DOHH2 (cell line): Measurements from ENCODE around the gene PXK.

Experiments used
- H3F3A ChIP-seq: fragments of 200-600 bp; sonication (generic), shearing (Covaris generic); 2 replicates; pipeline ENCODE4 v1.6.0; 2016; ENCODE audit warnings: antibody characterized with exemption, mild to moderate bottlenecking; ENCODE audit not compliant: control insufficient read depth, insufficient read depth
- H3K27ac ChIP-seq: fragments of 200-600 bp; sonication (generic); 2 replicates; pipeline ENCODE4 v1.5.1; 2014; ENCODE audit warnings: low read depth, mild to moderate bottlenecking, low read length, moderate library complexity
- H3K27me3 ChIP-seq: fragments of 200-600 bp; sonication (generic); 2 replicates; pipeline ENCODE4 v1.6.1; 2014; ENCODE audit warnings: mild to moderate bottlenecking, low read length, mixed read lengths; ENCODE audit not compliant: control insufficient read depth
- H3K36me3 ChIP-seq: fragments of 200-600 bp; sonication (generic); 2 replicates; pipeline ENCODE4 v1.6.1; 2014; ENCODE audit warnings: mild to moderate bottlenecking, low read length, moderate library complexity, mixed read lengths; ENCODE audit not compliant: control insufficient read depth
- H3K4me1 ChIP-seq: fragments of 200-600 bp; sonication (generic); 2 replicates; pipeline ENCODE4 v1.6.1; 2014; ENCODE audit warnings: mild to moderate bottlenecking, low read length, mixed read lengths; ENCODE audit not compliant: control insufficient read depth
- H3K4me2 ChIP-seq: fragments of 200-600 bp; sonication (generic); 2 replicates; pipeline ENCODE4 v1.6.0; 2014; ENCODE audit warnings: mild to moderate bottlenecking, low read length, moderate library complexity
- H3K4me3 ChIP-seq: fragments of 200-600 bp; sonication (generic); 2 replicates; pipeline ENCODE4 v1.5.1; 2014; ENCODE audit warnings: mild to moderate bottlenecking, low read length, mixed read lengths
- H3K79me2 ChIP-seq: fragments of 200-600 bp; sonication (generic); 2 replicates; pipeline ENCODE4 v1.6.1; 2014; ENCODE audit warnings: mild to moderate bottlenecking, low read length, mixed read lengths; ENCODE audit not compliant: control insufficient read depth
- H3K9me2 ChIP-seq: fragments of 200-600 bp; sonication (generic); replicated peaks from 2 replicates; pipeline ENCODE4 v1.6.1; 2014; ENCODE audit warnings: mild to moderate bottlenecking, low read length, mixed read lengths; ENCODE audit not compliant: control insufficient read depth
- H3K9me3 ChIP-seq: fragments of 200-600 bp; sonication (generic); 2 replicates; pipeline ENCODE4 v1.6.1; 2014; ENCODE audit warnings: antibody characterized with exemption, low read length, mixed read lengths; ENCODE audit not compliant: control insufficient read depth, insufficient read depth
- H4K20me1 ChIP-seq: fragments of 200-600 bp; sonication (generic); 2 replicates; pipeline ENCODE4 v1.6.0; 2014; ENCODE audit warnings: low read depth, mild to moderate bottlenecking, antibody characterized with exemption, low read length, moderate library complexity; ENCODE audit not compliant: control insufficient read depth, insufficient read depth
- CTCF ChIP-seq: fragments of 200-600 bp; sonication (generic); IDR thresholded peaks from one replicate; pipeline ENCODE4 v1.5.1; 2014; ENCODE audit warnings: antibody characterized with exemption, mild to moderate bottlenecking, low read depth, low read length; ENCODE audit not compliant: poor library complexity, severe bottlenecking
- EZH2phosphoT487 ChIP-seq: fragments of 200-600 bp; sonication (generic); IDR thresholded peaks from 2 replicates; pipeline ENCODE4 v1.6.1; 2017; ENCODE audit warnings: borderline replicate concordance, mild to moderate bottlenecking, antibody characterized with exemption, low read length, moderate library complexity, mixed read lengths

Gene PXK

DNA sequence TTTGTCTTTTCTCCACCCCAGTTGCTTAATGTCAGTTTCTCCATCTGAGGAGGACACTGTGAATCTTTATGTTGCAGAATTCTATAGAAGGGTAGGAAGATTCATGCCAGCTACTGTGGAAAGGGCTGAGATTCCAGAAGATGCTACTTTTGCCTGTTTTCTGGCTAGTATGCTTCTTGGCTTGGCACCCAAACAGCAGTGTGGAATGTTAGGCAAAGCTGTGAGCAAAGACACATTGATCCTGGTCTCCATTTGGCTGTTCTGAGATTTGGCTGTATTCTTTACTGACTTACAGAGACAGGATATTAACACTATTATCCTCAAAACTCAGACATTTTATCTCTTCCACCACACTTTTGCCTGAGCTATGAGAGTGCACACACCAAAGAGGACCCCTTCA, 61.6 kb downstream of the PXK start:
- Histone ChIP-seq H3K9me3 (no peaks in the 10 kb centered on the region), H3K36me3 (peaks cover 90% of the 10 kb centered on the region), H3K4me2 (no peak overlapping the region), H3K4me1 (peaks cover 12% of the 10 kb centered on the region), H3K27me3 (no peaks in the 10 kb centered on the region), H3K79me2 (peaks cover 30% of the 10 kb centered on the region), H3K4me3 (no peak overlapping the region), H3K9me2 (no peaks in the 10 kb centered on the region), H3F3A (peaks cover 23% of the 10 kb centered on the region), H3K27ac (no peak overlapping the region), H4K20me1 (peaks cover 3% of the 10 kb centered on the region; the same call in 1 of the 2 replicates)
- TF ChIP-seq CTCF (no peak), EZH2phosphoT487 (no peak)

GRCh38 chr3:58398669-58399333, 66.1 kb downstream of the PXK start:
- peaks cover 39% of the 10 kb centered on the region for H3F3A ChIP-seq
- H3K9me3 ChIP-seq: no peaks in the 10 kb centered on the region
- H3K9me2 ChIP-seq: no peaks in the 10 kb centered on the region
- H3K4me3 ChIP-seq: no peak overlapping the region
- peaks cover 94% of the 10 kb centered on the region for H3K36me3 ChIP-seq
- H3K4me1 ChIP-seq: peaks cover 42% of the 10 kb centered on the region
- H4K20me1 ChIP-seq: peaks cover 3% of the 10 kb centered on the region; the same call in 1 of the 2 replicates
- no peaks in the 10 kb centered on the region for H3K27me3 ChIP-seq
- TF ChIP-seq CTCF: no peak
- no peak for TF ChIP-seq EZH2phosphoT487
- no peak overlapping the region for H3K27ac ChIP-seq
- H3K4me2 ChIP-seq: no peak overlapping the region
- H3K79me2 ChIP-seq: peaks cover 24% of the 10 kb centered on the region

DNA sequence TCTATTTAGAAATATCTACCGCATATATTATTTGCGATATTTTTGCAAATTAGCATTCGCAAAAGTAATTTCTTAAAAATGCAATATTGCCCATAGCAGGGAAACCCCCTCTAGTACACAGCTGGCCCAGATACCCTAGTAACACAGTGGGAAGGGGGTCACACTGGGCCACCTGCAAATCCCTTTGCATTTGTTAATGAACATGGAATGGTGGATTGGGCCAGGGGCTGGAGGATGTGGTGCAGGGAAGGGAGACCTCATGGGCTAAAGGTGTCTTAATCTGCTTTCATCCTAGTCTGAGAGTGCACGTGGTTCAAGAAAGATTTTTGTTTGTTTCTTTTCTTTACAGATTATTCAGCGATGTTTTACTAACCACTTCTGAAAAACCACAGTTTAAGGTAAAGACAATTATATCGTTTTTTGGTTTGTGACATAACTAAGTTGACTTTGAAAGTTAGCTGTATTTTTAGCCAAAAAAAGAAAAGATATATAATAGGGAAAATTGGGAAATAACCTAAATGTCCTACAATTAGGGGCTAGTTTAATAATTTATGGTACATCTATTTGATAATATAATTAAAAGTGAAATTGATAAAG, 70.9 kb downstream of the PXK start:
- no peaks in the 10 kb centered on the region for H4K20me1 ChIP-seq
- H3K79me2 ChIP-seq: peaks cover 17% of the 10 kb centered on the region
- no peaks in the 10 kb centered on the region for H3K27me3 ChIP-seq
- no peak overlapping the region for H3K4me3 ChIP-seq
- H3K27ac ChIP-seq: no peak overlapping the region
- H3K9me2 ChIP-seq: no peaks in the 10 kb centered on the region
- H3K36me3 ChIP-seq: peaks cover 85% of the 10 kb centered on the region
- no peaks in the 10 kb centered on the region for H3K9me3 ChIP-seq
- H3F3A ChIP-seq: peaks cover 22% of the 10 kb centered on the region
- H3K4me2 ChIP-seq: no peak overlapping the region
- TF ChIP-seq CTCF (no peak), EZH2phosphoT487 (no peak)
- H3K4me1 ChIP-seq: peaks cover 38% of the 10 kb centered on the region
